HG02885 (cell line): ENCODE results near the gene CRYBB1.
A peak's percentile ranks its signal among the peaks of the same experiment; 100 is the strongest.

Experiments used
- ATAC-seq: cut with Tn5 transposase; IDR thresholded peaks from one replicate; pipeline ENCODE4 v1.9.1; 2021; ENCODE audit warnings: mild to moderate bottlenecking; ENCODE audit not compliant: unreplicated experiment, poor library complexity

Gene CRYBB1

GRCh38 chr22:26617271-26618199, at the start of gene CRYBB1:
CRYBB1 (minus strand) TSS chr22:26618027; CDS start chr22:26616319, 1,708 bp downstream.
- ATAC-seq: no peak

GRCh38 chr22:26667140-26667539, 49.3 kb upstream of the CRYBB1 start:
- no peak for ATAC-seq

DNA sequence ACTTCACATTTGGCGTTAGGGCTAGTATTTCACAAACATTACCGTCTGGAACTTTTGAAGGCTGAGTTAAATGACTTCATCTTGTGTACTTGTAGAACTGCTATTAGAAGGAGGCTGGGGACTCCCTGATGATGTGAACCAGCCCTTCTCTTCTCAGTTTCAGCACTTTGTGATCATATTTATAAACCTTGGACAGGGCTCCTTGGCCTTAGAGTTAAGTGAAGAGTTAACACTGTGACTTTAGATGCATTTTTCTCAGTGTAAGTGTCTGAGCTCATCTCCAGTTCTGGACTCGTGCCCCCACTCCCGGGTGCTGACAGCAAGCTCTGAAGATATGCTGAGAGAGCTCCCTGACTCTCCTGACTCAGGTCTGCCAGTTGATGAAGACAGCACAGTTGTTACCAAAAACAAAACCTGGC, 48.0 kb upstream of the CRYBB1 start:
- peak; percentile 19 for ATAC-seq

DNA sequence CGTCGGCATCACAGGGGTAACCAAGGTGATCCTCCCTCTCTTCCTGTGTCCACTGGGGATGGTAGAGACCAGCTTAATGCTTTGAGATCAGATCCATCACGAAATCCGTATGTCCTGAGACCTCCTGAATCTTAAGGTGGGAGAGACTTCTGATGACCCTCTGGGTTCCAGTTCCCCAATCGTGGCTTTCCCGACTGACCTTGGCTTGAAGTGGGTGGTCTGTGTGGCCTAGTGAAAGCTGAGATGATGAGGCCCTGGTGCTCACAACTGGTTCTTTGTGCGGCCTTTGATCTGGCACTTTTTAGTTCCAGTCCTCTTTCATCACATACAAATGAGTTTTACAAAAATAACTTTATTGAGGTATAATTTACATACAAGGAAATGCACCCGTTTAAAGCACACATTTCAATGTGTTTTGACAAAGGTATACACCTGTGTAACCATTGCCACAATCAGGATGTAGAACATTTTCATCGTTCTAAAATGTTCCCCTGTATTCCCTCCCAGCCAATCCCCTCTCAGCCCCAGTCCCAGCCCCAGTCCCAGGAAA, 45.6 kb upstream of the CRYBB1 start:
- ATAC-seq: no peak

GRCh38 chr22:26662160-26662559, 44.3 kb upstream of the CRYBB1 start:
- no peak for ATAC-seq

DNA sequence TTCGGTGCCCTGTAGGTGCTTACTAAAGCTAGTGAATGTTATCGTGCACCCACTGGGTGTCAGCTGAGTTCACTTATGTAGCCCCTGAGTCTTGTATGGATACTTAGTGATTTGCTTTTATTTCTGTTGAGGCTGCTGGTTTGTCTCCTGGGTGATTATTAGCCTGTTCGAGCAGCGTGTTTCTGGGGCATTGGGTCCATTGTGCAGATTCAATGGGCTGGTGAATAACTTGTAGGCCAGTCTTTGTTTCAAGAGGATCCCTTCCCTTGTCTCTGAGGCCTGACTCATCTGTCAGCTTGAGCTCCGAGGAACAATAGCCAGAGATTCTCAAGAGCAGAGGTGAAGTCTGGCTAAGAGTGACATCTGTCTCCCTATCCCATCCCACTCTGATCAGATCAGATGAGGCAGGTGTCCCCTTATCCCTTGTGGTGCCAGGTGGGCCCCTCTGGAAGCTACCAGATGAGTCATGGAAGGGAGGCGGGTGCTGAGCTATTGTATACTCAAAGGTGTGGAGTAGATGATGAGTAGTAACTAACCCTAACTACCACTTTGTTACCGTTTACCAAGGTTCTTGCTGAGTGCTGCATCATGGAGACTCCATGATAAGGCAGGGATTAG, 43.2 kb upstream of the CRYBB1 start:
- ATAC-seq: no peak

- ATAC-seq: no peak
These were observed 42.5 kb upstream of the CRYBB1 start for GRCh38 chr22:26660356-26660755.

DNA sequence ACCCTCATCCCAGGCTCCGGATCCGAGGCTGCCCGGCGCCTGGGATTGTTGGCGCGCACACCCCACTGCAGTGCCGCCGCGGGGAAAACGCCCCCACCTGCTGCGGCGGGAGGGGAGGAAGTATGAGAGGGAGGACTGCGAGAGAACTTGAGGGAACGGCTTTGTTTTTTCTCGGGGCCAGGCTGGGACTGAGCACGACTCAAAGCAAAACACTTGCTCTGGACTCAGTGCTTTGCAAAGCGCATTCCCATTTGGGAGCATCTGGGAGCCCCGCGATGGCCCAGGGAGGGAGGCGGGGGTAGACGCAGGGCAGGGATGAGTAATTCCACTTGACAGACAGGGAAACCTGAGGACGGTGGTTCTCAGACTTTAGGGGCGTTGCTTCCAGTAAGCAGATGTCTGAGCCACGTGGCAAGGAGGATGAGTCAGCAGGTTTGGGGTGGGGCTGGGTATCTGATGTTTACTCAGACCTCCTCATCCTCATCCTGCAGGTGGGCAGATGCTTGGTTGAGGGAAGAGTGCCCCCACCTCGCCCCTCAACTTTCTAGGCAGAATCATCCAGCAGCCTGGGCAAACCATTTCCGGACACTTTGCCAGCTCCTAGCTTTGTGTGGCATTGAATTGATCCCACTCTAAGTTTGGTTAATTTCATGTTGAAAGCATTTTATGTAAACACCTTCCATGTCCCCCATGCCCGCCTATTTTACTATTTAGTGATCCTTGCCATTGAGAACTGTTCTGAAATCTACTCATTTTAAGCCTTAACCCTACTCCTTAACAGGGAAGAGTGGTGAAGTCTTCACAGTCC, 41.0 kb upstream of the CRYBB1 start:
- ATAC-seq: peak; percentile 72

DNA sequence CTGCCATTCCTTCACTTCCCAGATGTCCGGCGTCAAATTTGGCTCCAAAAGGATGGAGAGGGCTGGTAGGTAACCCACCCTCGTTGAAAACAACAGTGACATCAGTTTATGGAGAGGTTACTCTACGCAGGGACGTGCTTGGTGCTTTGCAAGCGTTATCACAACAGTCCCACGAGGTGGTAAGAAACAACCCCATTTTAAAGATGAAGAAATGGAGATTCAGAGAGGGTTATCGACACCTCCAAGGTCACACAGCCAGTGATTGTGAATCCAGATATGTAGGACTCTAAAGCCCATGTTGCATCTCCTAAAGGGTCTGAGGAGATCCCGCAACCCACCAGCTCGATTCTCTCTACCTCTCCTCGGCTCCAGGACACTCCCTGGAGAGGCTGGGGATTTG, 40.3 kb upstream of the CRYBB1 start:
- ATAC-seq: no peak

DNA sequence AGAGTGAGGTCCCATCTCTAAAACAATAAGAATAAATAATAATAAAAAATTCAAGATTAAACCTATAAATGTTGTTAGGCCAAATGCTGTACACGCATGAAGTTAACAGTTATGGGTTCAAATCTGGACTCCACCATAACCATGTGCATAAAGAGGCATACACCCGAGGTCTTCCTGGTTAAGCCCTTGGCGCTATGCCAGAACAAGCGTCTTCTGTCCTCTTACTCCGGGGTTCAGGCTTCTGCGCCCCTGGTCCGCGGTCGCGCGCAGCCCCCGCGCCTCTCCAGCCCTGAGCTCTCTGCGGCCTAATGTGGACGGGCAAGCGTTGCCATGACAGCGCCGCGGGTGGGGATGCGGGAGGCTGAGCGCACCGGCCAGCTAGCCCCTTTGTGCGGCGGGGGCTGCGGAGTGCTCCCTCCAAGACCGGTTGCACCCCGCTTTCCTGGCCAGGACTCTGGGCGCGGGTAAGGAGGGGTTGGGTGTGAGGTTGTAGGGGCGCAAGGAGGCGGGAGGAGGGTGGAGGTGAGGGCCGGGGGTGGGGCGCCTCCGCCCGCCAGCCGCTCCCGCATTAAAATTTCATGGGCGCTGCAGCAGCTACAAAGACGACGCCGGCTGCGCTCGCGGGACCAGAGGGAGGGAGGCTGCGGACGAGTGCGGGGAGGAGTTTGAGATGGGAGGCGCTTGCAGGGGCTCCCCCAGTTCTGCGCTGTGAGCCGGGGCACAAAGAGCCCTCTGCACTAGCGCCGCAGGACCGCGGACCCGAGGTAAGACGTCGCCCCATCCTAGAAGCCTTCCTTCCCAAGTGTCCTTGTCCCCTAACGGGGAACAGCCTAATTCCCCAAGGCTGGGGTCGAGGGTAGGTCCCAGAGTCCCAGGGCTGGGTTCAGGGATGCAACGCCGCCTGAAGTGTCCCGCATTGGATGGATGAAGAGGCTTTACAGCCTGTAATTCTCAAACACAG, 39.3 kb upstream of the CRYBB1 start, which contains the start of gene MIAT:
Gene MIAT, plus strand, starts transcription at position 698 of the 961 bp plus-strand sequence.
- peak; percentile 59 for ATAC-seq

DNA sequence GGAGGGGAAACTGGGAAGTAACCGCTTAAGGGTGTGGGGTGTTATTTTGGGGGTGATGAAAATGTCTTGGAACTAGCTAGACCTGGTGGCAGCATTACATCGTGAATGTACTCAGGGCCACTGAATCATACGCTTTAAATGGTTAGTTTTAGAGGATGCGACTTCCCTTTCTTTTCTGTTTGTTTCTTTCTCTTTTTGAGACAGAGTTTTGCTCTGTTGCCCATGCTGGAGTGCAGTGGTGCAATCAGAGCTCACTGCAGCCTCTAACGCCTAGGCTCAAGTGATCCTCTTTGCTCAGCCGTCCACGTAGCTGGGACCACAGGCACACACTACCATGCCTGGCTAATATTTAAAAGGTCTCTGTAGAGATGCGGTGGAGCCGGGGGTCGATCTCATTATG, 34.0 kb upstream of the CRYBB1 start:
- ATAC-seq: no peak

DNA sequence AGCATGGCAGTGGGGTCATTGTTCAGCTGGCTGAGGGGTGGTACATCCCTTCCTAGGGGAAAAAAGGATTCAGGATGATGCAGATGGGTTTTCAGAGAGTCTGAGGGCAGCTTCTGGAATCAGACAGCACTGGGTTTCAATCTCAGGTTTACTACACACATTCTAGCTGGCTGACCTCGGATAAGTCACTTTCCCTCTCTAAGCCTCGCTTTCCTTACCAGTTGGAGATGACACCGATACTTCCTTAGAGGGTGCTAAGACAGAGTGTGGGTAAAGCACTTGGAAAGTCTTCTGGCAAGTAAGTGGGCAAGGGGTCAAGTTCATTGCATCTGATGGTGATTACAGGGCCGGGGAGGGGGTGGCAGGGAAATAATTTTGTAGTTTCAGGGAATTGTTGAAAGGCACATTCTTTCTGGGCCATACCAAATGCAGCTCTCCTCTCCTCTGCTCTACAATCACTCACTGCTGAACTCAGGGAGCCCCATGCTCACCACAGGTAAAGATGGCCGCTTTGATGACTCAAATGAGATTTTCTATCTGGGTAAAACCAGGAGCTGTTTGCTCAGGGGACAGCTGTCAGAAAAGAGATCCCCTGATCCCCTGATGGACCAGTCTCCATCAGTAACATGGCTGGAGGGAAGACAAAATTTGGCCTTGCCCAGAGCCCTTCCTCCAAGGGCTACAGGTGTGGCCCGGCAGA, 33.0 kb upstream of the CRYBB1 start:
- no peak for ATAC-seq

DNA sequence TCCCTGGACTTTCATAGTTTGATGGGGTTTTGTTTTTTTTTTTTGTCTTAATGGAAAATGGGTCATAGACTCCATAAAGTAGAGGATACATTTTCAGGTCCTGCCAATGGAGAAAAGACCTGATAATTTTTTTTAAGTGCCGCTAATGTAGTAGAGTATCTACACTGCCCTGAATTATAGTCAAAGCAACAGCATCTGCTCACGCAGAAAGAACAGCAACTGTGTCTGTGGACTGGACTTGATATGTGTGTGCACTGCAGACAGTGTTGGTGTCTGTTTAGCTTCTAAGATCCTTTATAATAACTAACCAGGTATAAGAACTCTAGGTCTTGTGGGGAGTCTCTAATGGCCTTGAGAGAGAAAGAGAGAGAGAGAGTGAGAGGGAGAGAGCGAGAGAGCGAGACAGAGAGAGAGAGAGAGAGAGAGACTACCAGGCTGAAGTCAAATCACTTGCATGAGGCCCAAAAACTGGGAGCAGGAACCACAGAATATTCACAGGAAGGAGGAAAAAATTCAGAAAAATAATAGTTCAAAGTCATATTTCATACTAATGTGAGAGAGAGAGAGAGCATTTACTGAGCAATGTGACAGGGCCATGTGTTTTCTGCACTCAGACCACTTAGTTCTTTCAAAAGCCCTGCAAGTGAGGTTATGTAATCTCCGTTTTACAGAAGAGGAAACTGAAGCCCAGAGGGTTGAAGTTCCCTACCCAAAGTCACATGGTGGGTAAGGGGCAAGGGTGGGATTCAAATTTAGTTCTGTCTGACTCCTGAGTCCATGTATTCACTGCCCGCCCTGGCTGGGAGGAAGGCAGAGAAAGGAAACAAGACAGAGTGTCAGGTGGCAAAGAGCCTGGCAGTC, 30.9 kb upstream of the CRYBB1 start:
- ATAC-seq: no peak

DNA sequence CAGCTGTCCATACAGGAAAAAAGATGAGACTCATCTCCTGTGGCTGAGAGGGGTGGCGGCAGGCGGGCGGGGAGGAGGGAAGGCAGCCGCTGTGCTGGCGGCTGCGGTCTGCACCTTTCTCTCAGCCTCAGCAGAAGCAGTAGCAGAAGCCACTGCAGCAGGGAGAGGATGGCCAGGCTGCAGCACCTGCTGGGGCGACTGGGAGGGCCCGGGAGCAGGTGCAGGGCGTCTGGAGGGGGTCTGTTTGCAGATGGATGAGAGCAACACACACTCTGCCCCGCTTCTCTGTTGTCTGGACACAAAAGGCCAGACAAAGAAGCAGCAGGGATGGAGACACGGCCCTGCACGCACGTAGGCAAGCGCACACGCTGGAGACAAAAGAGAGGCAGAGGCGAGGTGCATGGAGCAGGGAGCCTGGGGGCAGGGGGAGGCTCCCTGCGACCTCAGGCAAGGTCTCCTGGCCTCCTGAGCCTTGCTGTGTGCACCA, 30.2 kb upstream of the CRYBB1 start:
- no peak for ATAC-seq

- ATAC-seq: no peak
These were observed 28.3 kb upstream of the CRYBB1 start for GRCh38 chr22:26646158-26646557.

DNA sequence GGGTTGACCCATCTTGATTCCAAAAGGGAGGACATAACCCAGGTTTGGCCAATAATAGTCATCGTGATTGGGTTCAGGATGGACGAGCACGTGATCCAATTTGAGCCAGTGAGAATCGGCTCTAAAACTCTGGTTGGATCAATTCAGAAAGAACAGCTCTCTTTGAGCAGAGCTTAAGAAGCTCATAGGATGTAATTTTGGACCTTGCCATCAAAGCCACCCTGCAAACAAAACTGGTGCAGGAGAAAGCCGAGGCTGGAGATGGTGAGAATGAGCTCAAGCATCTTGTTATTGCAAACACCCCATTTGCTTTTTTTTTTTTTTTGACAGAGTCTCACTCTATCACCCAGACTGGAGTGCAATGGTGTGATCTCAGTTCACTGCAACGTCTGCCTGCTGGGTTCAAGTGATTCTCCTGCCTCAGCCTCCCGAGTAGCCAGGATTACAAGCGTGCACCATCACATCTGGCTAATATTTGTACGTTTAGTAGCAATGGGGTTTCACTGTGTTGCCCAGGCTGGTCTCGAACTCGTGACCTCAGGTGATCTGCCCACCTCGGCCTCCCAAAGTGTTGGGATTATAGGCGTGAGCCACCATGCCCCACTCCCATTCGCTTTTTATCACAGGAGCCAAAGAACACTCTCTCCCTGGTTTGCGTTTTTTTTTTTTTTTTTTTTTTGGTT, 25.7 kb upstream of the CRYBB1 start:
- ATAC-seq: no peak
